Mesendoderm (in vitro differentiated cells): Measurements from ENCODE around the gene IQGAP2.
"Not testable (repeated sequence)": the region's sequence is repeated elsewhere in the genome, so short reads cannot be mapped to it uniquely, and the experiment has no call there.

Experiments
- DNase-seq: peaks from one replicate; pipeline ENCODE4 v3.0.0; 2013
- H2AK5ac ChIP-seq: 2 replicates; pipeline ENCODE4 v1.6.1; 2013; ENCODE audit warnings: low read length, inconsistent platforms
- H2BK120ac ChIP-seq: 2 replicates; pipeline ENCODE4 v1.6.1; 2013; ENCODE audit warnings: low read depth, mild to moderate bottlenecking, low read length, moderate library complexity, mixed read lengths
- H2BK15ac ChIP-seq: replicated peaks from 2 replicates; pipeline ENCODE4 v1.6.1; 2013; ENCODE audit warnings: low read depth, mild to moderate bottlenecking, moderate library complexity
- H2BK5ac ChIP-seq: 2 replicates; pipeline ENCODE4 v1.6.1; 2013; ENCODE audit warnings: low read length, inconsistent platforms
- H3K18ac ChIP-seq: 2 replicates; pipeline ENCODE4 v1.6.1; 2013; ENCODE audit warnings: mild to moderate bottlenecking, low read length, mixed read lengths
- H3K23ac ChIP-seq: one replicate; pipeline ENCODE4 v1.6.1; 2013; ENCODE audit warnings: low read length
- H3K27ac ChIP-seq: 2 replicates; pipeline ENCODE4 v1.5.1; 2013; ENCODE audit warnings: low read depth, mild to moderate bottlenecking, inconsistent platforms, low read length, moderate library complexity
- H3K27me3 ChIP-seq: 2 replicates; pipeline ENCODE4 v1.6.1; 2013; ENCODE audit warnings: low read length, control low read depth, mild to moderate bottlenecking, inconsistent platforms; ENCODE audit not compliant: insufficient read depth, poor library complexity
- H3K36me3 ChIP-seq: 2 replicates; pipeline ENCODE4 v1.6.1; 2013; ENCODE audit warnings: low read length, inconsistent platforms; ENCODE audit not compliant: control insufficient read depth, insufficient read depth
- H3K4ac ChIP-seq: one replicate; pipeline ENCODE4 v1.6.1; 2013; ENCODE audit warnings: low read depth, mild to moderate bottlenecking, low read length, moderate library complexity
- H3K4me1 ChIP-seq: 2 replicates; pipeline ENCODE4 v1.6.1; 2013; ENCODE audit warnings: low read depth, low read length, inconsistent platforms; ENCODE audit not compliant: control insufficient read depth
- H3K4me2 ChIP-seq: 2 replicates; pipeline ENCODE4 v1.6.1; 2013; ENCODE audit warnings: low read length
- H3K4me3 ChIP-seq: 2 replicates; pipeline ENCODE4 v1.5.1; 2013; ENCODE audit warnings: mild to moderate bottlenecking, low read length
- H3K56ac ChIP-seq: one replicate; pipeline ENCODE4 v1.6.1; 2013; ENCODE audit warnings: low read length
- H3K79me1 ChIP-seq: 2 replicates; pipeline ENCODE4 v1.6.1; 2013; ENCODE audit warnings: low read length, inconsistent platforms
- H3K79me2 ChIP-seq: 2 replicates; pipeline ENCODE4 v1.6.1; 2013; ENCODE audit warnings: mild to moderate bottlenecking, low read length; ENCODE audit not compliant: control insufficient read depth, insufficient read depth
- H3K9ac ChIP-seq: 2 replicates; pipeline ENCODE4 v1.6.1; 2013; ENCODE audit warnings: low read length, inconsistent platforms
- H4K5ac ChIP-seq: one replicate; pipeline ENCODE4 v1.6.1; 2013; ENCODE audit warnings: low read length
- H4K8ac ChIP-seq: one replicate; pipeline ENCODE4 v1.6.1; 2013; ENCODE audit warnings: low read depth, mild to moderate bottlenecking, control low read depth, low read length, moderate library complexity
- WGBS: extraction: QIAGEN DNeasy Blood & Tissue Kit; methylation state at CpG from one replicate; pipeline ENCODE4 v1.1.7; 2013; ENCODE audit warnings: low lambda C conversion rate, missing lambda C conversion rate; ENCODE audit not compliant: insufficient coverage; ENCODE audit errors: extremely low coverage; 5-methylcytosine and 5-hydroxymethylcytosine counted together

Gene IQGAP2

DNA sequence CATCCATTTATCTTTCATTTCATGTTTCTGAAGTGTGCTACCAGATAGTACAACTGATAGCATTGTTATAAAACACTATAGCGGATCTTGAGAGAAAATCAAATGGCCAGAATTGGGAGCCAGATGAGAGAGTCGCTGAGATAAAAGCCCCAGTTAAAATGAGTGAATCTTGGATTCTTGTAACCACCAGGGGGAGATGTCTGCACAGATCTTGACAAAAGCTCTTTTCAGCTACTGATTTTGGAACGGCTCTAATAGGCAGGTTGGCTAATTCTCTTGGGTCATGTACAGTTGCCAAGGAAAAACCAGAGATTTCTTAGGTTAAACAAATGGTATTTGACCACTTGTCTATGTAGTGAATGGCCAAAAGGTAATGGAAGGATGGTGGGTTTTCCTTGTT lies 198.4 kb downstream of the IQGAP2 start:
- Histone ChIP-seq H3K18ac (no peak overlapping the region), H3K4ac (no peak overlapping the region), H3K9ac (no peak overlapping the region), H2BK5ac (no peak overlapping the region), H4K8ac (no peak overlapping the region), H3K79me1 (no peaks in the 10 kb centered on the region), H3K27ac (no peak overlapping the region), H4K5ac (no peak overlapping the region), H3K36me3 (no peaks in the 10 kb centered on the region), H3K4me1 (no peaks in the 10 kb centered on the region), H3K27me3 (no peaks in the 10 kb centered on the region), H3K4me3 (no peak overlapping the region), H3K23ac (no peak overlapping the region), H2AK5ac (no peak overlapping the region), H2BK120ac (no peak overlapping the region), H3K56ac (no peak overlapping the region), H3K4me2 (no peak overlapping the region), H3K79me2 (no peaks in the 10 kb centered on the region), H2BK15ac (no peak overlapping the region)
- whole genome bisulfite sequencing = no CpG with 5 or more reads among the region's 3 CpGs
- DNase-seq = peak; percentile 74

DNA sequence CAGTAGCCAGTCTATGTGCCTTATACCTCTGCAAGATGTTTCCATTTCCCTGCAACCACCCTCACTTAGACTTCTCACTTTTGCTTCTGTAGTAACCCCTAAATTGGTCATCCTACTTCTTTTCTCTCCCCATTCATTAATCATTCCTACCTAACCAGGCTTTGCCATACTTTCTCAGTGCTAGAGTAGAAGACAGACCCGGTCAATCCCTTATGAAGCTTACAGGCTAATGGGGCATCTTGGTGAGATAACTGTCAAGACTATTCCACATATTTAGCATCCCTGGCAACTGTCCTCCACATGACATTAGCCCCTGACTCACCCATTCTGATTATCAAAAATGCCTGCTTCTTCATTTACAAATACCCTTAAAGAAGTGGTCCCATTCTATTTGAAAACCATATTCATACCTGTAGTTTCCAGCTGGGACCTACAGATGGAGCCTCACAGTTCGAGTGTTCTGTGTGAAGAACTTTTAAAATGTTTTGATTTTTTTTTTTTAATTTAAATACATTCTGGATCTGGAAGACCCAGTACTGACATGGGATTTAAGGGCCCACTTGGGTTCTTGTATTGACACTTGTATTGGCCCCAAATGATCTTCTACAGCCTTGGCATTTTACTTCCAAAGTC lies 199.1 kb downstream of the IQGAP2 start:
- no peak for DNase-seq
- H3K27me3 ChIP-seq = no peaks in the 10 kb centered on the region

GRCh38 chr5:76603991-76604390 lies 200.9 kb downstream of the IQGAP2 start:
- not testable (repeated sequence) for H3K79me1 ChIP-seq, DNase-seq, H3K27ac ChIP-seq, H3K4me3 ChIP-seq, H3K4me2 ChIP-seq, H3K9ac ChIP-seq, H3K4ac ChIP-seq, H3K56ac ChIP-seq, H3K23ac ChIP-seq, H3K18ac ChIP-seq, H2BK5ac ChIP-seq, H2BK120ac ChIP-seq, H3K4me1 ChIP-seq, H2AK5ac ChIP-seq, H3K79me2 ChIP-seq, H4K8ac ChIP-seq, H3K36me3 ChIP-seq, H4K5ac ChIP-seq, H2BK15ac ChIP-seq, H3K27me3 ChIP-seq
- no CpG with 5 or more reads among the region's 1 CpG for WGBS

More for the DNA sequence above, 199.1 kb downstream of the IQGAP2 start:
- no peak overlapping the region for H3K23ac ChIP-seq
- no peak overlapping the region for H2BK15ac ChIP-seq
- H3K36me3 ChIP-seq = no peaks in the 10 kb centered on the region
- H3K4me2 ChIP-seq = no peak overlapping the region
- no CpG with 5 or more reads among the region's 2 CpGs for WGBS
- no peaks in the 10 kb centered on the region for H3K79me1 ChIP-seq
- H3K27ac ChIP-seq = no peak overlapping the region
- no peak overlapping the region for H4K5ac ChIP-seq
- no peak overlapping the region for H2AK5ac ChIP-seq
- H3K4me3 ChIP-seq = no peak overlapping the region
- no peak overlapping the region for H2BK120ac ChIP-seq
- H3K4ac ChIP-seq = no peak overlapping the region
- H4K8ac ChIP-seq = no peak overlapping the region
- H3K9ac ChIP-seq = no peak overlapping the region
- no peak overlapping the region for H2BK5ac ChIP-seq
- H3K79me2 ChIP-seq = no peaks in the 10 kb centered on the region
- H3K4me1 ChIP-seq = no peaks in the 10 kb centered on the region
- no peak overlapping the region for H3K18ac ChIP-seq
- no peak overlapping the region for H3K56ac ChIP-seq

DNA sequence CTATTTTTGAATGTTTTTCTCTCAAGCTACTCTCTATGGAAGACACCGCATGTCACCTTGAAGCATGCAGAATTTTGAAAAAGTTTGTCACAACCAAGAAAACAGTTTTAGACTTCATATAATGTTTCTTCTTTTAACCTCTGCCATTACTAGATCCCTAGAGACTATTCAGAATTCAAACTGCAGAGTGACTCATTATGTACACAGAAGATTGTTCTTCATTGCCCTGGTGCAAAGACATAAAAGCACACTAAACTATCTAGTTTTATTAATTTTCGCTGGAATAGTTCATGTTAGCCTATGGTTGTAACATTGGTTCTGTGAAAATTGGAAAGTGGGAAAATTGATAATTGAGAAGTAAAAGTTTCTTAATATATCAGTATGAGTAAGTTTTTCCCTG lies 201.8 kb downstream of the IQGAP2 start:
- no peaks in the 10 kb centered on the region for H3K27me3 ChIP-seq
- no peaks in the 10 kb centered on the region for H3K79me2 ChIP-seq
- no peak overlapping the region for H3K4ac ChIP-seq
- no peak overlapping the region for H4K5ac ChIP-seq
- 100% methylated on average over 1 of the region's 2 CpGs for WGBS
- H2BK15ac ChIP-seq = no peak overlapping the region
- no peak overlapping the region for H2AK5ac ChIP-seq
- H3K23ac ChIP-seq = no peak overlapping the region
- H3K79me1 ChIP-seq = no peaks in the 10 kb centered on the region
- H3K9ac ChIP-seq = no peak overlapping the region
- H3K36me3 ChIP-seq = no peaks in the 10 kb centered on the region
- H2BK5ac ChIP-seq = no peak overlapping the region
- H3K27ac ChIP-seq = no peak overlapping the region
- no peaks in the 10 kb centered on the region for H3K4me1 ChIP-seq
- H3K4me3 ChIP-seq = no peak overlapping the region
- no peak overlapping the region for H3K18ac ChIP-seq
- H3K4me2 ChIP-seq = no peak overlapping the region
- H2BK120ac ChIP-seq = no peak overlapping the region
- no peak for DNase-seq
- H3K56ac ChIP-seq = no peak overlapping the region
- H4K8ac ChIP-seq = no peak overlapping the region

DNA sequence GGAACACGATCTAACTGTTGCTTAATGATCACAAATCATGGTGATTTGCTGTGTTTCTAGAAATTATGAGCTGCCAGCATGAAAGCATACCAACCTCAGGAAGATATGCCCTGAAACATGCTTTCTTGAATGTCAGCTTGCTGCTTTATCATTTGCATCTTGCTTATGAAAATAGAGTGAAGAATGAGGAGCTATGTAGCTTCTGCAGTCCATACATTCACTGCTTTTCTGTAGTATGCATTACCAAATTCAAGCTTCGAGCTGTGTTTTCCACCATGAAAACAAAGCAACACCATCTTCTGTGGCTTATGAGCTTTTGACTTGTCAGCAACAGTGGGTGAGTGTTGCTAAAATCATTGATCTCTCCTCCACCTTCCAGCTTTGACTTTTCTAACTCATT lies 203.6 kb downstream of the IQGAP2 start:
- no peak overlapping the region for H3K4me3 ChIP-seq
- WGBS = no CpG with 5 or more reads among the region's 2 CpGs
- no peak overlapping the region for H3K27ac ChIP-seq
- no peak overlapping the region for H3K56ac ChIP-seq
- H3K18ac ChIP-seq = no peak overlapping the region
- no peaks in the 10 kb centered on the region for H3K36me3 ChIP-seq
- no peak for DNase-seq
- H3K4me1 ChIP-seq = no peaks in the 10 kb centered on the region
- no peak overlapping the region for H3K4me2 ChIP-seq
- no peaks in the 10 kb centered on the region for H3K27me3 ChIP-seq
- no peak overlapping the region for H4K8ac ChIP-seq
- H2BK15ac ChIP-seq = no peak overlapping the region
- H2BK120ac ChIP-seq = no peak overlapping the region
- no peak overlapping the region for H3K4ac ChIP-seq
- no peak overlapping the region for H3K9ac ChIP-seq
- no peaks in the 10 kb centered on the region for H3K79me2 ChIP-seq
- no peak overlapping the region for H4K5ac ChIP-seq
- no peaks in the 10 kb centered on the region for H3K79me1 ChIP-seq
- H3K23ac ChIP-seq = no peak overlapping the region
- no peak overlapping the region for H2BK5ac ChIP-seq
- H2AK5ac ChIP-seq = no peak overlapping the region

DNA sequence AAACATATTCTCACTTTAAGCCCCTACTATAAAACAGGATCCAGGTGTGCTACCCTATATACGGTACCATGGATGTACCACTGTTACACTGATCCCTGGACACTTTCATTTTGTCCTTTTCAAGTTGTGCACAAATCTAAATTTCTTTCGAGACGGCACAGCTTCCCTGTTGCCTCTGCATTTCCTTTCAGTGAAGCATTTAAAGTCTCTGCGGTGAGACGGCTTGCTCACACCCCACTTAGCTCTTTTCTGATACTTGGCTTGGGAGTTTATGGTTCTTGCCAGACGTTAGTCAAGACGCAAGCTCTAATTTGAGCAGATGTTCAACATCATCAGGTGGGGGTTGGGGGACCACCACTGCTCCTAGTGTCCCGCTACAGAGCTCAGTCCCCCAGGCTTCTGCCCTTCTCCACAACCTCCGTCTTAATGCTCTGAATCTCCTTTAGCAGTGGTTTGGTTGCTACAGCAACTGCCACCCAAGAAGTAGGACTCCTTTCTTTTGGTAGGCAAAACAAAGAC lies 204.3 kb downstream of the IQGAP2 start:
- Histone ChIP-seq H2BK5ac (no peak overlapping the region), H3K36me3 (no peaks in the 10 kb centered on the region), H2BK15ac (no peak overlapping the region), H3K4me1 (no peaks in the 10 kb centered on the region), H3K4me3 (no peak overlapping the region), H4K8ac (no peak overlapping the region), H4K5ac (no peak overlapping the region), H3K56ac (peak overlapping the region; percentile 20), H3K18ac (no peak overlapping the region), H3K79me2 (no peaks in the 10 kb centered on the region), H3K4me2 (no peak overlapping the region), H3K79me1 (no peaks in the 10 kb centered on the region), H3K23ac (no peak overlapping the region), H2BK120ac (no peak overlapping the region), H2AK5ac (no peak overlapping the region), H3K9ac (no peak overlapping the region), H3K27ac (no peak overlapping the region), H3K4ac (no peak overlapping the region), H3K27me3 (no peaks in the 10 kb centered on the region)
- no peak for DNase-seq
- no CpG with 5 or more reads among the region's 9 CpGs for WGBS
